K562 (cell line): ENCODE results near the gene CLGN. TPM values are rescaled to one million over a fixed set of nuclear protein-coding genes. Genes with fewer than 3 reads are reported as not detected.

Experiments
- ATF4 ChIP-seq: fragments of 450-650 bp; formaldehyde crosslinking; IDR thresholded peaks from 2 replicates; pipeline ENCODE4 v1.4.0; 2022; ENCODE audit warnings: mild to moderate bottlenecking, moderate library complexity
- BRD4 ChIP-seq: fragments of 200-600 bp; sonication (generic); IDR thresholded peaks from 2 replicates; pipeline ENCODE4 v1.6.1; 2017; ENCODE audit warnings: inconsistent platforms
- CAMTA2 ChIP-seq: fragments of 250-450 bp; sonication (Bioruptor Pico); conservative IDR thresholded peaks from 2 replicates; pipeline ENCODE4 v1.5.1; 2022
- CBX5 ChIP-seq: IDR thresholded peaks from 2 replicates; pipeline ENCODE4 v1.6.1; 2014; ENCODE audit warnings: low read depth, borderline replicate concordance
- CHD1 ChIP-seq: fragments of 200-600 bp; sonication (generic); IDR thresholded peaks from one replicate; pipeline ENCODE4 v1.6.1; 2012; ENCODE audit warnings: mild to moderate bottlenecking, moderate library complexity, low read length, inconsistent platforms
- CTCFL ChIP-seq: IDR thresholded peaks from 2 replicates; pipeline ENCODE4 v1.6.1; 2011; ENCODE audit warnings: borderline replicate concordance, low read depth, mild to moderate bottlenecking, moderate library complexity, low read length; ENCODE audit not compliant: insufficient read depth, poor library complexity, severe bottlenecking
- E4F1 ChIP-seq: fragments of 250-450 bp; sonication (Bioruptor Pico); IDR thresholded peaks from 2 replicates; pipeline ENCODE4 v1.5.0; 2021; ENCODE audit warnings: mild to moderate bottlenecking, borderline replicate concordance
- MCM7 ChIP-seq, 2 experiments: fragments of 450-650 bp; IDR thresholded peaks; 2 replicates each; pipeline ENCODE4 v1.6.1; 2016 to 2018
- MYBL2 ChIP-seq, 2 experiments: fragments of 450-650 bp in 1 of 2; sonication (generic) in 1 of 2; formaldehyde crosslinking in 1 of 2; IDR thresholded peaks; 2 replicates each; pipeline versions ENCODE4 v1.6.1 to v1.8.1; 2017 to 2022; ENCODE audit warnings: borderline replicate concordance in 1 of 2, inconsistent platforms in 1 of 2, low read depth in 1 of 2, mild to moderate bottlenecking in 1 of 2, missing genetic modification reagents in 1 of 2, moderate library complexity in 1 of 2
- RAD21 ChIP-seq, 2 experiments: fragments of 250-450 bp in 1 of 2; fragments of 450-650 bp in 1 of 2; sonication (Bioruptor Pico) in 1 of 2; formaldehyde crosslinking in 1 of 2; IDR thresholded peaks in 1 of 2; conservative IDR thresholded peaks in 1 of 2; 2 replicates each; pipeline versions ENCODE4 v1.4.0 to v1.8.0; 2020 to 2022; ENCODE audit warnings: mild to moderate bottlenecking in 2 of 2, moderate library complexity in 1 of 2
- SUPT5H ChIP-seq: fragments of 450-650 bp; IDR thresholded peaks from 2 replicates; pipeline ENCODE4 v1.6.1; 2016
- TFAP4 ChIP-seq: sonication (generic); formaldehyde crosslinking; IDR thresholded peaks from 2 replicates; pipeline ENCODE4 v1.8.0; 2022; ENCODE audit warnings: missing genetic modification reagents, mild to moderate bottlenecking, moderate library complexity, borderline replicate concordance
- XRCC5 ChIP-seq: fragments of 200-400 bp; formaldehyde crosslinking; IDR thresholded peaks from 2 replicates; pipeline ENCODE4 v1.6.1; 2017; ENCODE audit warnings: low read depth, mild to moderate bottlenecking, low read length
- ZNF124 ChIP-seq: sonication (generic); formaldehyde crosslinking; IDR thresholded peaks from 2 replicates; pipeline ENCODE4 v1.8.1; 2022; ENCODE audit warnings: missing genetic modification reagents
- ZNF232 ChIP-seq: sonication (generic); formaldehyde crosslinking; IDR thresholded peaks from 2 replicates; pipeline ENCODE4 v1.8.0; 2022; ENCODE audit warnings: mild to moderate bottlenecking, missing genetic modification reagents
- ZNF280B ChIP-seq: fragments of 250-450 bp; sonication (Bioruptor Pico); IDR thresholded peaks from 2 replicates; pipeline ENCODE4 v1.5.1; 2021; ENCODE audit warnings: mild to moderate bottlenecking
- ZNF644 ChIP-seq: fragments of 200-800 bp; sonication (Bioruptor generic); IDR thresholded peaks from 2 replicates; pipeline ENCODE4 v1.6.1; 2016; ENCODE audit warnings: low read depth, missing genetic modification characterization, missing compliant biosample characterization
- ZNF766 ChIP-seq: fragments of 200-800 bp; sonication (Bioruptor generic); conservative IDR thresholded peaks from 2 replicates; pipeline ENCODE4 v1.6.1; 2016; ENCODE audit warnings: missing genetic modification characterization, missing compliant biosample characterization
- polyA plus RNA-seq, 8 experiments: library from polyadenylated mRNA; depleted of rRNA in 4 of 8; stranded (reverse) in 5 of 8; unstranded in 3 of 8; fragments of >200 nt; fragmentation: Nextera tagmentation in 2 of 8; fragmentation: Illumina TruSeq in 1 of 8; extraction: Ambion mirVana in 2 of 8; extraction: Trizol in 1 of 8; gene quantifications; 2 replicates each; pipeline versions ENCODE4 v1.2.1 to v1.2.3, GENCODE V29; 2011 to 2014; ENCODE audit warnings: inconsistent platforms in 1 of 8, missing spikeins in 1 of 8
- total RNA-seq, 7 experiments: library from RNA; depleted of rRNA in 6 of 7; stranded (reverse); fragments of >200 nt in 6 of 7; fragmentation: Illumina TruSeq in 2 of 7; extraction: Trizol in 2 of 7; gene quantifications; 2 replicates each; pipeline versions ENCODE4 v1.2.1 to v1.2.3, GENCODE V29; 2011 to 2021; ENCODE audit warnings: low replicate concordance in 1 of 7

The CLGN gene
- total and polyA plus RNA-seq, 9 of the 15 experiments (the other 6 are each of a cell fraction or from before 2014, with no cell fraction given) = 0.22 to 3.6 (median 2.7) TPM

- no peak for TF ChIP-seq ZNF644 (tag)
- no peak for TF ChIP-seq CHD1
- TF ChIP-seq MCM7 (IDR thresholded peaks at IDR 0.05) = no peak
- TF ChIP-seq XRCC5 = no peak
- TF ChIP-seq BRD4 = no peak
- TF ChIP-seq CTCFL = peak; percentile 60
- no peak for TF ChIP-seq SUPT5H
- TF ChIP-seq CBX5 = no peak
- TF ChIP-seq ZNF766 (CRISPR knock-in tag) = 0 out of 2 replicates have a peak, but pooled peaks have one; percentile 17
- no peak for TF ChIP-seq E4F1 (CRISPR knock-in tag)
- TF ChIP-seq ZNF280B (CRISPR knock-in tag) = no peak
- TF ChIP-seq ZNF232 = no peak
- TF ChIP-seq CAMTA2 (CRISPR knock-in tag) = no peak
- peak; percentile 11; the same call in 1 of the 2 replicates for TF ChIP-seq TFAP4 (CRISPR knock-in tag)
- no peak for TF ChIP-seq MYBL2 (IDR thresholded peaks at IDR 0.05; ENCODE audit: low read depth)
- TF ChIP-seq MYBL2 (CRISPR knock-in tag; IDR thresholded peaks at IDR 0.05; ENCODE audit: borderline replicate concordance) = no peak
- TF ChIP-seq ZNF124 = no peak
- TF ChIP-seq ATF4 (CRISPR knock-in tag) = no peak
- TF ChIP-seq RAD21 (CRISPR knock-in tag; conservative IDR thresholded peaks at IDR 0.05 in 1 of 2, IDR thresholded peaks at IDR 0.05 in 1 of 2) = peak in 1 of 2 experiments; percentile 20; a peak in 1 of 4 replicates
Measured at GRCh38 chr4:140427106-140427918, at the start of gene CLGN (continued).
